Measurements from ENCODE around the gene KRTAP13-1.

- TF ChIP-seq POLR2A (IDR thresholded peaks at IDR 0.05) (no peak), CTCF (IDR thresholded peaks at IDR 0.05) (no peak)
Observed at GRCh38 chr21:30415993-30416392, 20.2 kb downstream of the KRTAP13-1 start.
